A549 (cell line): Measurements from ENCODE around the gene CCDC61.

Experiments
- CTCF ChIP-seq: fragments of >200 bp; sonication (Bioruptor Twin); formaldehyde crosslinking; IDR thresholded peaks from 3 replicates; pipeline ENCODE4 v1.5.1; 2016
- MYC ChIP-seq: IDR thresholded peaks from 2 replicates; pipeline ENCODE4 v1.6.1; 2012; ENCODE audit warnings: mild to moderate bottlenecking, inconsistent platforms, low read length, improper control_type of control experiment, borderline replicate concordance
- PHF8 ChIP-seq: fragments of 200-600 bp; sonication (generic); IDR thresholded peaks from 2 replicates; pipeline ENCODE4 v1.6.1; 2016; ENCODE audit warnings: low read depth, mild to moderate bottlenecking, antibody characterized with exemption, moderate library complexity, borderline replicate concordance
- RCOR1 ChIP-seq: fragments of 150-350 bp; IDR thresholded peaks from 2 replicates; pipeline ENCODE4 v1.6.1; 2014; ENCODE audit warnings: antibody characterized with exemption, low read length, low read depth
- RNF2 ChIP-seq: fragments of 200-600 bp; sonication (generic); IDR thresholded peaks from 2 replicates; pipeline ENCODE4 v1.6.1; 2016; ENCODE audit warnings: low read depth, mild to moderate bottlenecking, antibody characterized with exemption, moderate library complexity, borderline replicate concordance

- TF ChIP-seq CTCF (no peak), MYC (no peak), RCOR1 (no peak), PHF8 (no peak), RNF2 (no peak)
Observed at GRCh38 chr19:46033401-46033800, 38.1 kb downstream of the CCDC61 start.
